ELF-1 (cell line): ENCODE data around the gene PRSS35.
"Not testable (repeated sequence)": the region's sequence is repeated elsewhere in the genome, so short reads cannot be mapped to it uniquely, and the experiment has no call there.

Experiments used
- DNase-seq: peaks from one replicate; pipeline ENCODE4 v3.0.0-alpha.2; 2016; ENCODE audit warnings: low read depth, low spot score

PRSS35 gene

GRCh38 chr6:83517500-83517899 is 5.2 kb downstream of the PRSS35 start:
- DNase-seq: no peak

- DNase-seq: no peak
Measured at GRCh38 chr6:83518816-83519480, 6.6 kb downstream of the PRSS35 start.

GRCh38 chr6:83536034-83536646 is 23.8 kb downstream of the PRSS35 start:
- DNase-seq: peak; percentile 77

GRCh38 chr6:83536647-83537589 is 24.6 kb downstream of the PRSS35 start:
- DNase-seq: no peak

- DNase-seq: no peak
Measured at GRCh38 chr6:83539678-83540077, 27.3 kb downstream of the PRSS35 start.

GRCh38 chr6:83546636-83547035 is 34.3 kb downstream of the PRSS35 start:
- DNase-seq: peak; percentile 50

- not testable (repeated sequence) for DNase-seq
Measured at GRCh38 chr6:83550482-83550881, 38.1 kb downstream of the PRSS35 start.

- DNase-seq: not testable (repeated sequence)
Measured at GRCh38 chr6:83551748-83552147, 39.4 kb downstream of the PRSS35 start.

- no peak for DNase-seq
Measured at GRCh38 chr6:83556871-83557270, 44.5 kb downstream of the PRSS35 start.

GRCh38 chr6:83558975-83559374 is 46.6 kb downstream of the PRSS35 start:
- DNase-seq: peak; percentile 41

- not testable (repeated sequence) for DNase-seq
Measured at GRCh38 chr6:83571663-83572185, 59.4 kb downstream of the PRSS35 start.

- DNase-seq: no peak
Measured at GRCh38 chr6:83574783-83575182, 62.4 kb downstream of the PRSS35 start.
